ENCODE data around the gene MYF6. TPM values are rescaled to one million over a fixed set of nuclear protein-coding genes. Genes with fewer than 3 reads are reported as not detected.

The MYF6 gene
- total and polyA plus RNA-seq, 9 of the 15 experiments (the other 6 are each of a cell fraction or from before 2014, with no cell fraction given): not detected

- TF ChIP-seq MGA (IDR thresholded peaks at IDR 0.05) (no peak), ZMIZ1 (IDR thresholded peaks at IDR 0.05; ENCODE audit: low read depth in 2 of 2, low read length in 2 of 2) (no peak), KLF1 (tag; IDR thresholded peaks at IDR 0.05) (no peak), RREB1 (CRISPR knock-in tag; IDR thresholded peaks at IDR 0.05) (no peak), CBX5 (IDR thresholded peaks at IDR 0.05; ENCODE audit: borderline replicate concordance, low read depth) (no peak), GATAD2B (IDR thresholded peaks at IDR 0.05; ENCODE audit: borderline replicate concordance) (no peak), IRF2 (CRISPR knock-in tag; IDR thresholded peaks at IDR 0.05) (no peak)
These were observed 13.9 kb downstream of the MYF6 start (continued) for GRCh38 chr12:80721326-80721725.
